Kidney (tissue), 14 donors: ENCODE results near the gene PARP11. TPM values are rescaled to one million over a fixed set of nuclear protein-coding genes. Genes with fewer than 3 reads are reported as not detected.

Experiments
- DNase-seq, 5 donors: peaks; one replicate each; pipeline ENCODE4 v3.0.0-alpha.2; 2013 to 2020
- FAIRE-seq: peaks from 2 replicates; lab custom pipeline; 2012; peaks lifted over from hg19 to GRCh38; lab: Jason Lieb, UNC
- H3K27ac ChIP-seq, 2 donors: one replicate each; pipeline ENCODE4 v1.7.0; 2013; ENCODE audit warnings: low read depth in 2 of 2, low read length in 2 of 2, inconsistent platforms in 1 of 2
- H3K27me3 ChIP-seq: one replicate; pipeline ENCODE4 v1.7.1; 2013; ENCODE audit warnings: low read length, inconsistent platforms; ENCODE audit not compliant: control insufficient read depth, insufficient read depth
- H3K36me3 ChIP-seq, 3 donors: one replicate each; pipeline versions ENCODE4 v1.7.0 to v1.7.1; 2013; ENCODE audit warnings: low read length in 3 of 3, control low read depth in 1 of 3, inconsistent platforms in 1 of 3; ENCODE audit not compliant: insufficient read depth in 3 of 3, control insufficient read depth in 2 of 3
- H3K4me1 ChIP-seq, 3 donors: one replicate each; pipeline versions ENCODE4 v1.7.0 to v1.7.1; 2013; ENCODE audit warnings: low read length in 3 of 3, inconsistent platforms in 1 of 3, low read depth in 1 of 3; ENCODE audit not compliant: control insufficient read depth in 2 of 3, insufficient read depth in 2 of 3
- H3K4me3 ChIP-seq, 3 donors: one replicate each; pipeline versions ENCODE4 v1.7.0 to v1.8.1; 2013; ENCODE audit warnings: low read length in 3 of 3, control low read depth in 1 of 3, inconsistent platforms in 1 of 3
- H3K9ac ChIP-seq, 3 donors: one replicate each; pipeline versions ENCODE4 v1.7.0 to v1.7.1; 2013; ENCODE audit warnings: low read length in 3 of 3, control low read depth in 1 of 3, inconsistent platforms in 1 of 3
- H3K9me3 ChIP-seq, 3 donors: one replicate each; pipeline versions ENCODE4 v1.7.0 to v1.7.1; 2013; ENCODE audit warnings: low read length in 3 of 3, control low read depth in 1 of 3, inconsistent platforms in 1 of 3; ENCODE audit not compliant: control insufficient read depth in 2 of 3, insufficient read depth in 1 of 3
- intact Hi-C: fragments of 100-400 bp; cut with DNase I; formaldehyde crosslinking; loops from one replicate; pipeline ENCODE4 v1.11.1; 2022
- polyA plus RNA-seq: library from polyadenylated mRNA; stranded (reverse); fragments of 350-450 nt; fragmentation: Illumina TruSeq; extraction: RNeasy Lipid Tissue Mini Kit (QIAGEN cat#74804); gene quantifications from one replicate; pipeline ENCODE4 v1.2.3, GENCODE V29; 2014; ENCODE audit warnings: low read depth, low replicate concordance; ENCODE audit not compliant: insufficient read depth
- total RNA-seq: library from RNA; stranded (reverse); fragmentation: NEBNext Ultra II Directional; extraction: Animal tissue kit (Norgen Biotek cat#: 25700); gene quantifications from one replicate; pipeline ENCODE4 v1.2.1, GENCODE V29; 2021
- TF ChIP-seq, protein P1 (sequence below): IDR thresholded peaks from 3 replicates; pipeline ENCODE4 v1.5.1; 2012; ENCODE audit warnings: mild to moderate bottlenecking, moderate library complexity, borderline replicate concordance; ENCODE audit not compliant: insufficient read depth; ENCODE audit errors: extremely low read depth
- donor health status: control.
- donor health status: control.
- donor health status: control.
- donor health status: control.
- donor health status: control.
- donor health status: DM: yes; HTN: yes; CAD: no.
- donor health status: Normal renal cell carcinoma (clear cell type).

Gene PARP11
- total and polyA plus RNA-seq, 2 donors from 2014 or later: 2.6 to 13.1 TPM

DNA sequence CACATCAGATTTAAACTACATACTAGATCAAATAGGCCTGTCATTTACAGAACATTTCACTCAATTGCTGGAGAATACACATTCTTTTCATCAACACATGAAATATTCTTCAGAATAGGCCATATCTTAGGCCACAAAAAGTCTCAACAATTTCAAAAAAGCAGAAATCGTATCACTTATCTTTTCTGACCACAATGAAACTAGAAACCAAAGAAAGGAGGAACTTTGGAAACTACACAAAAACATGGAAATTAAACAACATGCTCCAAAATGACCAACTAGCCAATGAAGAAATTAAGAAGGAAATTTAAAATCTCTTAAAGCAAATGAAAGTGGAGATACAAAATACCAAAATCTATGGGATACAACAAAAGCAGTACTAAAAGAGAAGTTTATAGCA, 35.1 kb downstream of the PARP11 start:
- no peak for DNase-seq

DNA sequence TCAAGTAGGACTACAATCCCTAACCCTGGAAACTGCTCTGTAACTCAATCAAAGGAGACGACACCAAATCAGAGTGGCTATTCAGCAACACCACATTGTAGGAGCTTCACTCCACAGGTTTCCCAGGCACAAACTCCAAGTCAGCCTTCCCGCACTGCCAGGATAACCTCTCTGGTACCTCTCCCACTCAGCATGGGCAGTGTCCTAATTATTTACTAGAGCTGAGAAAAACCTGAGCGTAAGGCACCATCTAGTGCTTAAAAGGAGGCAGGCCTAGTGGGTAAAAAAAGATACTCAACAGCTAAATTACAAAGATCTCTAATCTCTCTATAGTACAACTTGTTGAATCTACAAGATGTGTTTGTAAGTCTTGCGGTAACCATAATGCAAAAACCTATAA, 36.1 kb downstream of the PARP11 start:
- no peaks in the 10 kb centered on the region for H3K27me3 ChIP-seq
- H3K36me3 ChIP-seq: no peaks in the 10 kb centered on the region
- H3K4me3 ChIP-seq: no peak overlapping the region
- TF ChIP-seq, protein P1, sequence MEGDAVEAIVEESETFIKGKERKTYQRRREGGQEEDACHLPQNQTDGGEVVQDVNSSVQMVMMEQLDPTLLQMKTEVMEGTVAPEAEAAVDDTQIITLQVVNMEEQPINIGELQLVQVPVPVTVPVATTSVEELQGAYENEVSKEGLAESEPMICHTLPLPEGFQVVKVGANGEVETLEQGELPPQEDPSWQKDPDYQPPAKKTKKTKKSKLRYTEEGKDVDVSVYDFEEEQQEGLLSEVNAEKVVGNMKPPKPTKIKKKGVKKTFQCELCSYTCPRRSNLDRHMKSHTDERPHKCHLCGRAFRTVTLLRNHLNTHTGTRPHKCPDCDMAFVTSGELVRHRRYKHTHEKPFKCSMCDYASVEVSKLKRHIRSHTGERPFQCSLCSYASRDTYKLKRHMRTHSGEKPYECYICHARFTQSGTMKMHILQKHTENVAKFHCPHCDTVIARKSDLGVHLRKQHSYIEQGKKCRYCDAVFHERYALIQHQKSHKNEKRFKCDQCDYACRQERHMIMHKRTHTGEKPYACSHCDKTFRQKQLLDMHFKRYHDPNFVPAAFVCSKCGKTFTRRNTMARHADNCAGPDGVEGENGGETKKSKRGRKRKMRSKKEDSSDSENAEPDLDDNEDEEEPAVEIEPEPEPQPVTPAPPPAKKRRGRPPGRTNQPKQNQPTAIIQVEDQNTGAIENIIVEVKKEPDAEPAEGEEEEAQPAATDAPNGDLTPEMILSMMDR: no peak
- peak in 1 of 5 donors; percentile 12 for DNase-seq
- FAIRE-seq: no peak
- intact Hi-C loops: no loop called here
- no peak overlapping the region for H3K9ac ChIP-seq
- no peak overlapping the region for H3K27ac ChIP-seq
- H3K9me3 ChIP-seq: no peaks in the 10 kb centered on the region
- no peaks in the 10 kb centered on the region for H3K4me1 ChIP-seq

More for the DNA sequence above, 35.1 kb downstream of the PARP11 start:
- H3K36me3 ChIP-seq: no peaks in the 10 kb centered on the region
- no peaks in the 10 kb centered on the region for H3K27me3 ChIP-seq
- no peak overlapping the region for H3K9ac ChIP-seq
- no peak overlapping the region for H3K4me3 ChIP-seq
- H3K4me1 ChIP-seq: no peaks in the 10 kb centered on the region
- intact Hi-C loops: no loop called here
- FAIRE-seq: no peak
- H3K9me3 ChIP-seq: no peaks in the 10 kb centered on the region
- TF ChIP-seq, protein P1: no peak
- no peak overlapping the region for H3K27ac ChIP-seq

DNA sequence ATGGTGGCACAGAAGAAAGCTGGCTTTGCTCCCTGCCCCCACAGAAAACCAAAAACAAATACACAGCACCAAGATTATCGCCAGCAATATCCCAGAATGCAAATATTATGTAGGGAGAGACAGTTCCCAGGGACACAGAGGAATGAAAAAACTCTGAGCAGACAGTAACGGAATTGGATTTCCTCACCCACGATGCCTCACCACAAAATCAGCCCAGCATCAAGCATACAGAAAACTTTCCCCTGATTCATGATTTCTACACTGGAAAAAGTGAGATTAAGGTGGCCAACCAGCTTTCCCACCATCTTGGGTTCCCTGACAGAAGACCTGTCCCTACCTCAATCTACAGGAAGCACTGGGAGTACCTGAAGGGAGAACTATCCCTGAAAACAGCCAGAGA, 36.6 kb downstream of the PARP11 start:
- TF ChIP-seq, protein P1: no peak
- intact Hi-C loops: no loop called here
- no peaks in the 10 kb centered on the region for H3K4me1 ChIP-seq

DNA sequence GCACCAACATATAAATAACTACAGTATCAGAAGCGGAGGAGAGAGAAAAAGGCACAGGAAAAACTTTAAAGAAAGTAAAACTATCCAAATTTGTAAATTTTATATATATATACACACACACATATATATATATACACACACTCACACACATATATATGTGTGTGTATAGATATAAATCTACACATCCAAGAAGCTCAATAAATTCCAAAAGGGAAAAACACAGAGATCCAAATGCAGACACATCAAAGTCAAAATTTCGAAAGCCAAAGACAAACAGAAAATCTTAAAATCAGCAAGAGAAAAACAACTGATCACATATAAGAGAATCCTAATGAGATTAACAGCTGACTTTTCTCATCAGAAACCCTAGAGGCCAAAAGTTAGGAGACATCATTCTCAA, 37.3 kb downstream of the PARP11 start:
- Histone ChIP-seq H3K36me3 (no peaks in the 10 kb centered on the region), H3K27me3 (no peaks in the 10 kb centered on the region), H3K4me1 (no peaks in the 10 kb centered on the region), H3K4me3 (no peak overlapping the region), H3K9me3 (no peaks in the 10 kb centered on the region), H3K27ac (no peak overlapping the region), H3K9ac (no peak overlapping the region)
- DNase-seq (no peak), FAIRE-seq (no peak)
- TF ChIP-seq, protein P1: no peak
- intact Hi-C loops: no loop called here

More for the DNA sequence above, 36.6 kb downstream of the PARP11 start:
- no peak overlapping the region for H3K9ac ChIP-seq
- H3K4me3 ChIP-seq: no peak overlapping the region
- no peaks in the 10 kb centered on the region for H3K9me3 ChIP-seq
- no peak for DNase-seq
- H3K27me3 ChIP-seq: no peaks in the 10 kb centered on the region
- no peak for FAIRE-seq
- H3K27ac ChIP-seq: no peak overlapping the region
- H3K36me3 ChIP-seq: no peaks in the 10 kb centered on the region
